ENCODE measurements around the gene NUAK1. TPM values are rescaled to one million over a fixed set of nuclear protein-coding genes. Genes with fewer than 3 reads are reported as not detected.

Gene NUAK1
- 8.6 and 9.9 TPM in 2 replicates for total RNA-seq

DNA sequence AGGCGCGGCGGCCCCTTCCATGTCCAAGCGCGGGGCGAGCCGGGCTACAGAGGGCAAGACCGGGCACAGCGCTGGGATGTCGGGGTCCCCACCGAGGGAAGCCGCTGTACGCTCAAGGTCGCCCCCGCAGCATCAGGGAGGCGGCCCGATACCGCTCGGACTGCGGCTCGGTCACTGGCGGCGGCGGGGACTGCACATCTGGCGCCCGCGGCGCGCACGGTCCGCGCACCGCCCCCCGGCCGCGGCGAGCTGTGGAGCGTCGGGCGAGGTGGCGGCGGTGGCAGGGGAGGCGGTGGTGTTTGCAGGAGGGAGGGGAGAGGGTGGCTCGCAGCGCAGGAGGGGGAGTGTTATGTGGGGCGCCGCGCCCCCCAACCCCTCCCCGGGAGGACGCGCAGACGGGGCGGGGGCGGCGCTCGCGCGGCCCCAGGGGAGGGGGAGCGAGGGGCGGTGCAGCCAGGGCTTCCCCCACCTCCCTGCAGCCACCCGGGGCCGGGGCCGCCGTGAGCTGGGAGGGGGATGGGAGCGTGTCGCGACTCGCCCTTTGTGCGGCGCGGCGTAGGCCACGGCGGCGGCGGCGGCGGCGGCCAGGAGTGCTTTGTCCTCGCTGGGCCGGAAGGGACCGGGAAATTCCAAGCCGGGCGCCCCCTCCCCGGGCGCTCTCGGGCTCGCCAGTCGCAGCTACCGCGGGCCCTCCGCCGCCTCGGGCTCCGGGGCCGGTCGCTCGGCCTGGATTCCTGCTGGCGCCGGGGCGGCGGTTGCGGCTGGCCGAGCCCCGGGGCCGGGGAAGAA lies at the start of gene NUAK1:
TSS of gene NUAK1 (minus strand) at position 322 of the 789 bp plus-strand sequence. CDS start at position 21, 301 bp downstream.

Other genes with a start within 250 kb of the NUAK1 start
- gene CKAP4, start 109.1 kb upstream of the NUAK1 start, total RNA-seq: 315 and 353 TPM in 2 replicates
- gene TCP11L2, start 163.8 kb upstream of the NUAK1 start, total RNA-seq: 11.9 and 13.8 TPM in 2 replicates
- 11.0 and 14.7 TPM in 2 replicates for gene POLR3B, start 218.8 kb upstream of the NUAK1 start, total RNA-seq